ENCODE results near the gene SLC1A7. TPM values are rescaled to one million over a fixed set of nuclear protein-coding genes. Genes with fewer than 3 reads are reported as not detected.
A peak's percentile ranks its signal among the peaks of the same experiment; 100 is the strongest.

Gene SLC1A7
- total RNA-seq, 1 experiment from 2014 or later: 0.31 TPM

DNA sequence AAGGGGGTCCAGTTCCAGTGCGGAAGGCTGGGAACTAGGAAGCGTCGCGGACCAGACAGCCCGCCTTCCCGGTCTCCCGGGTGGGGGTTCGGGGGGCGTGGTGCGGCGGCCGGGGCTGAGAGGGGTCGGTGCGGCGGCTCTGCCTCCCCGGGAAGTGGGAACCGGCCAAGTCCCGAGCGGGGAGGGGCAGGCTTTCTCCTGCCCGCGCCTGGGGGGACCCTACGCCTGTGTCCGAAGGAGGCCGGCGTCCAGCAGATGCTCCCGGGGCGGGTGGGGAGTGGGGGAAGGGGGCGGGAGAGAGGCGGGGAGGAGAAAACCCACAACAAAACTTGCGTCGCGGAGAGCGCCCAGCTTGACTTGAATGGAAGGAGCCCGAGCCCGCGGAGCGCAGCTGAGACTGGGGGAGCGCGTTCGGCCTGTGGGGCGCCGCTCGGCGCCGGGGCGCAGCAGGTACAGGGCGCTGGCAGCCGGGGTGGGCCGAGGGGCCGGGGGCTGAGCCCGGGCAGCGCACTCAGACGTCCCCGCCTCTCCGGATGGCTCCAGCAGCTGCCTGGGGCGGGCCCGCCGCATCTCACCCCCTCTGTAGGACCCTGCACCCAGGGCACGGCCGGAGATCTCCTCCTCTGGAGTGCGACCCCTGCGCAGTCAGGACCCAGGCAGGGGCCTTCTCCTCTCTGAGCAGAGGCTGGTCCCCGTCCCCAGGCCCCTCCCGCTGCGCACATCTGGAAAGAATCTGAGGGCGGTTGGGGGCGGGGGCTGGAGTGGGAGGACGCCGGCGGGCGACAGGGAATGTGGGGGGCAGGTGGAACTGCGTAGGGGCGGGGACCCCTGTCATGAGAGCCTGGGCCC, 80.4 kb downstream of the SLC1A7 start, which contains the start of gene PODN:
Gene PODN (plus strand): TSS at position 355 of the 849 bp plus-strand sequence. CDS start 7,643 bp downstream, outside the sequence.
- Histone ChIP-seq H3K27ac (ENCODE audit: low read length) (no peak within 1 kb of the TSS), H3K4me3 (ENCODE audit: low read depth in 2 of 2, low read length in 2 of 2) (peak within 1 kb of the TSS in 1 of 2 experiments; percentile 11; a peak in 1 of 4 replicates), H3K36me3 (ENCODE audit: control insufficient read depth, insufficient read depth, low read length) (no peaks in the 10 kb centered on the region), H3K4me1 (ENCODE audit: control insufficient read depth, insufficient read depth, low read length) (no peaks in the 10 kb centered on the region), H3K27me3 (ENCODE audit: control insufficient read depth, insufficient read depth, low read length) (no peaks in the 10 kb centered on the region; the same call in 1 of the 2 replicates), H3K9me3 (ENCODE audit: control insufficient read depth, insufficient read depth, low read depth, low read length) (no peaks in the 10 kb centered on the region)
- DNase-seq (ENCODE audit: low read depth, low spot score) (no peak), ATAC-seq (no peak)
- ChIA-PET POLR2A (no interaction called here), CTCF (no interaction called here)
- no TSS peak for BruUV-seq (replicated peaks)
- intact Hi-C loops (cut with micrococcal nuclease; ENCODE audit: unreplicated experiment): no loop called here
- no peak for TF ChIP-seq SIN3A (IDR thresholded peaks at IDR 0.05; ENCODE audit: borderline replicate concordance, insufficient read depth, low read depth, low read length)
- no peak for TF ChIP-seq POLR2AphosphoS5 (IDR thresholded peaks at IDR 0.05; ENCODE audit: low read depth, low read length)
- TF ChIP-seq, protein P1, sequence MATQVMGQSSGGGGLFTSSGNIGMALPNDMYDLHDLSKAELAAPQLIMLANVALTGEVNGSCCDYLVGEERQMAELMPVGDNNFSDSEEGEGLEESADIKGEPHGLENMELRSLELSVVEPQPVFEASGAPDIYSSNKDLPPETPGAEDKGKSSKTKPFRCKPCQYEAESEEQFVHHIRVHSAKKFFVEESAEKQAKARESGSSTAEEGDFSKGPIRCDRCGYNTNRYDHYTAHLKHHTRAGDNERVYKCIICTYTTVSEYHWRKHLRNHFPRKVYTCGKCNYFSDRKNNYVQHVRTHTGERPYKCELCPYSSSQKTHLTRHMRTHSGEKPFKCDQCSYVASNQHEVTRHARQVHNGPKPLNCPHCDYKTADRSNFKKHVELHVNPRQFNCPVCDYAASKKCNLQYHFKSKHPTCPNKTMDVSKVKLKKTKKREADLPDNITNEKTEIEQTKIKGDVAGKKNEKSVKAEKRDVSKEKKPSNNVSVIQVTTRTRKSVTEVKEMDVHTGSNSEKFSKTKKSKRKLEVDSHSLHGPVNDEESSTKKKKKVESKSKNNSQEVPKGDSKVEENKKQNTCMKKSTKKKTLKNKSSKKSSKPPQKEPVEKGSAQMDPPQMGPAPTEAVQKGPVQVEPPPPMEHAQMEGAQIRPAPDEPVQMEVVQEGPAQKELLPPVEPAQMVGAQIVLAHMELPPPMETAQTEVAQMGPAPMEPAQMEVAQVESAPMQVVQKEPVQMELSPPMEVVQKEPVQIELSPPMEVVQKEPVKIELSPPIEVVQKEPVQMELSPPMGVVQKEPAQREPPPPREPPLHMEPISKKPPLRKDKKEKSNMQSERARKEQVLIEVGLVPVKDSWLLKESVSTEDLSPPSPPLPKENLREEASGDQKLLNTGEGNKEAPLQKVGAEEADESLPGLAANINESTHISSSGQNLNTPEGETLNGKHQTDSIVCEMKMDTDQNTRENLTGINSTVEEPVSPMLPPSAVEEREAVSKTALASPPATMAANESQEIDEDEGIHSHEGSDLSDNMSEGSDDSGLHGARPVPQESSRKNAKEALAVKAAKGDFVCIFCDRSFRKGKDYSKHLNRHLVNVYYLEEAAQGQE (IDR thresholded peaks at IDR 0.05; ENCODE audit: insufficient read depth in 1 of 2, low read depth in 2 of 2, low read length in 1 of 2): no peak
- TF ChIP-seq, protein P2, sequence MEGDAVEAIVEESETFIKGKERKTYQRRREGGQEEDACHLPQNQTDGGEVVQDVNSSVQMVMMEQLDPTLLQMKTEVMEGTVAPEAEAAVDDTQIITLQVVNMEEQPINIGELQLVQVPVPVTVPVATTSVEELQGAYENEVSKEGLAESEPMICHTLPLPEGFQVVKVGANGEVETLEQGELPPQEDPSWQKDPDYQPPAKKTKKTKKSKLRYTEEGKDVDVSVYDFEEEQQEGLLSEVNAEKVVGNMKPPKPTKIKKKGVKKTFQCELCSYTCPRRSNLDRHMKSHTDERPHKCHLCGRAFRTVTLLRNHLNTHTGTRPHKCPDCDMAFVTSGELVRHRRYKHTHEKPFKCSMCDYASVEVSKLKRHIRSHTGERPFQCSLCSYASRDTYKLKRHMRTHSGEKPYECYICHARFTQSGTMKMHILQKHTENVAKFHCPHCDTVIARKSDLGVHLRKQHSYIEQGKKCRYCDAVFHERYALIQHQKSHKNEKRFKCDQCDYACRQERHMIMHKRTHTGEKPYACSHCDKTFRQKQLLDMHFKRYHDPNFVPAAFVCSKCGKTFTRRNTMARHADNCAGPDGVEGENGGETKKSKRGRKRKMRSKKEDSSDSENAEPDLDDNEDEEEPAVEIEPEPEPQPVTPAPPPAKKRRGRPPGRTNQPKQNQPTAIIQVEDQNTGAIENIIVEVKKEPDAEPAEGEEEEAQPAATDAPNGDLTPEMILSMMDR (IDR thresholded peaks at IDR 0.05): no peak
- no peak for TF ChIP-seq TCF7L2 (IDR thresholded peaks at IDR 0.05; ENCODE audit: low read depth, low read length)
- in situ Hi-C loops (cut with HindIII; ENCODE audit: low pct_unique_long_range_greater_than_20kb, low sequenced_read_pairs): no loop called here

DNA sequence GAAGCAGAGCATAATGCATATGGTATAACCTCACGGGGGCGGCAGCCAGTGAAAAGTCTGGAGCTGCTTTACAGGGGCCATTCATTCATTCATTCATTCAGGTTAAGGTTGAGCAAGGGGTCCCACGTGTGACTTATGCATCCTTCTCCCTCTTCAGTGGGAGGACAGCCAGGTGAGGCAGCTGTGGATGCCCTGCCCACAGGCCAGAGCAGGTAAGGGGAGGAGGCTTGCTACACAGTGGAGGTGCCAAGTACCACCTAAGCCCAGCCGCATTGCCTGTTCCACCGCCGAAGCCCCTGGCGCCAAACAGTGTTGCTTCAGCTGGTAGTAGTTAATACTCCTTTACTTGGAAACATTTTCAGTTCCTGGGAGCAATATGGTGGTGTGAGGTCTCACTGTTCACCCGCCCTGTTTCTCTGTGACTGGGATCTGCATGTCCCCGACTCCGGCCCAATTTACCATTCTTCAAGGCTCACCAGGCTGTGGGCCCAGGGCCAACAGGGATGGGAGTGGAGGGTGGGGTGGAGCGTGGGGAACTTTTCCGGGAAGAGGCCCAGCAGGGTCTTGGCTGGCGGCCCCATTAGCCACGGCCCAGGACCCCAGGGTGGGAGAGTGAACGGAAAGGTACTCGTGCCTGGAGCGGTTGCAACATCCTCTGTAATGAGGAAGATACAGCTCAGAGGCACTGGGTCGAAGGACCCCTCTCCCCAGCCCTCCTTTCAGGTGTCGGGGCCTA, 81.1 kb downstream of the SLC1A7 start:
- BruUV-seq (replicated peaks): no TSS peak
- Histone ChIP-seq H3K4me1 (ENCODE audit: control insufficient read depth, insufficient read depth, low read length) (no peaks in the 10 kb centered on the region), H3K36me3 (ENCODE audit: control insufficient read depth, insufficient read depth, low read length) (no peaks in the 10 kb centered on the region)

More for the DNA sequence above, 81.1 kb downstream of the SLC1A7 start:
- ChIA-PET CTCF (interaction anchor here (0.5 kb wide), 1 partner anchor 217 kb away, joined by 9 read pairs; no protein-coding TSS in a partner anchor), POLR2A (no interaction called here)
- Histone ChIP-seq H3K27ac (ENCODE audit: low read length) (no peak overlapping the region), H3K4me3 (ENCODE audit: low read depth in 2 of 2, low read length in 2 of 2) (no peak overlapping the region), H3K27me3 (ENCODE audit: control insufficient read depth, insufficient read depth, low read length) (no peaks in the 10 kb centered on the region; the same call in 1 of the 2 replicates), H3K9me3 (ENCODE audit: control insufficient read depth, insufficient read depth, low read depth, low read length) (no peaks in the 10 kb centered on the region)
- DNase-seq (ENCODE audit: low read depth, low spot score) (no peak), ATAC-seq (no peak)
- intact Hi-C loops (cut with micrococcal nuclease; ENCODE audit: unreplicated experiment): no loop called here
- TF ChIP-seq, protein P1 (IDR thresholded peaks at IDR 0.05; ENCODE audit: insufficient read depth in 1 of 2, low read depth in 2 of 2, low read length in 1 of 2): no peak
- TF ChIP-seq SIN3A (IDR thresholded peaks at IDR 0.05; ENCODE audit: borderline replicate concordance, insufficient read depth, low read depth, low read length): no peak
- TF ChIP-seq, protein P2 (IDR thresholded peaks at IDR 0.05): no peak
- TF ChIP-seq TCF7L2 (IDR thresholded peaks at IDR 0.05; ENCODE audit: low read depth, low read length): no peak
- TF ChIP-seq POLR2AphosphoS5 (IDR thresholded peaks at IDR 0.05; ENCODE audit: low read depth, low read length): no peak
- in situ Hi-C loops (cut with HindIII; ENCODE audit: low pct_unique_long_range_greater_than_20kb, low sequenced_read_pairs): no loop called here
